OCI-LY7 (cell line): ENCODE results near the gene UGT1A7. TPM values are rescaled to one million over a fixed set of nuclear protein-coding genes. Genes with fewer than 3 reads are reported as not detected.

Experiments
- BruUV-seq: library from RNA; stranded (reverse); fragments of 400-500 nt; replicated peaks from 2 replicates; lab custom pipeline; 2021; lab: Mats Ljungman, UMichigan
- CTCF ChIA-PET: fragments of 300-600 bp; sonication (Branson Sonifier 250); formaldehyde crosslinking; loops from one replicate; lab custom pipeline; 2022; ENCODE audit warnings: antibody characterized with exemption; ENCODE audit not compliant: unreplicated experiment; lab: Charles Lee
- POLR2A ChIA-PET: fragments of 300-600 bp; sonication (Branson Sonifier 250); formaldehyde crosslinking; loops from one replicate; lab custom pipeline; 2022; ENCODE audit warnings: antibody characterized with exemption; lab: Charles Lee
- DNase-seq: peaks from one replicate; pipeline ENCODE4 v3.0.0-alpha.2; 2015; ENCODE audit warnings: low spot score
- H2AFZ ChIP-seq: fragments of 200-600 bp; sonication (generic), shearing (Covaris generic); 2 replicates; pipeline ENCODE4 v1.6.1; 2014; ENCODE audit warnings: mild to moderate bottlenecking, antibody characterized with exemption, low read length, moderate library complexity
- H3K27ac ChIP-seq: fragments of 200-600 bp; sonication (generic); 2 replicates; pipeline ENCODE4 v1.5.1; 2014; ENCODE audit warnings: mixed run types, low read depth, mild to moderate bottlenecking, moderate library complexity, low read length, inconsistent platforms; ENCODE audit not compliant: poor library complexity, severe bottlenecking
- H3K36me3 ChIP-seq: fragments of 200-600 bp; sonication (generic); 2 replicates; pipeline ENCODE4 v1.6.1; 2014; ENCODE audit warnings: mild to moderate bottlenecking, antibody characterized with exemption, low read length, moderate library complexity, mixed read lengths; ENCODE audit not compliant: insufficient read depth
- H3K4me1 ChIP-seq: fragments of 200-600 bp; sonication (generic); 2 replicates; pipeline ENCODE4 v1.5.1; 2014; ENCODE audit warnings: mild to moderate bottlenecking, low read length; ENCODE audit not compliant: insufficient read depth, poor library complexity, severe bottlenecking
- H3K4me2 ChIP-seq: fragments of 200-600 bp; sonication (generic); 2 replicates; pipeline ENCODE4 v1.6.1; 2014; ENCODE audit warnings: mild to moderate bottlenecking, low read length
- H3K4me3 ChIP-seq: fragments of 200-600 bp; sonication (generic); 2 replicates; pipeline ENCODE4 v1.5.1; 2014; ENCODE audit warnings: mild to moderate bottlenecking, low read depth, low read length; ENCODE audit not compliant: poor library complexity, severe bottlenecking
- H3K79me2 ChIP-seq: fragments of 200-600 bp; sonication (generic); 2 replicates; pipeline ENCODE4 v1.6.1; 2016; ENCODE audit warnings: low read depth, mild to moderate bottlenecking, low read length, moderate library complexity, mixed read lengths; ENCODE audit not compliant: insufficient read depth
- H3K9me2 ChIP-seq: fragments of 200-600 bp; sonication (generic); 2 replicates; pipeline ENCODE4 v1.6.1; 2016; ENCODE audit warnings: mild to moderate bottlenecking, low read length, mixed read lengths; ENCODE audit not compliant: insufficient read depth
- H3K9me3 ChIP-seq: fragments of 200-600 bp; sonication (generic); 2 replicates; pipeline ENCODE4 v1.6.1; 2014; ENCODE audit warnings: mild to moderate bottlenecking, mixed run types, low read length, mixed read lengths
- H4K20me1 ChIP-seq: fragments of 200-600 bp; sonication (generic); 2 replicates; pipeline ENCODE4 v1.6.1; 2014; ENCODE audit warnings: mild to moderate bottlenecking, antibody characterized with exemption, low read length, moderate library complexity, mixed read lengths; ENCODE audit not compliant: insufficient read depth
- CTCF ChIP-seq: fragments of 200-600 bp; sonication (generic); conservative IDR thresholded peaks from 2 replicates; pipeline ENCODE4 v1.5.1; 2014; ENCODE audit warnings: mild to moderate bottlenecking, antibody characterized with exemption, low read length, moderate library complexity, mixed read lengths
- EZH2phosphoT487 ChIP-seq: fragments of 200-600 bp; sonication (generic); IDR thresholded peaks from 2 replicates; pipeline ENCODE4 v1.6.1; 2018; ENCODE audit warnings: low read depth, borderline replicate concordance, mild to moderate bottlenecking, mixed run types, antibody characterized with exemption, low read length, moderate library complexity, mixed read lengths
- intact Hi-C: fragments of 100-400 bp; cut with micrococcal nuclease; formaldehyde crosslinking; loops from one replicate; pipeline ENCODE4 v1.10.0; 2022; ENCODE audit not compliant: unreplicated experiment
- total RNA-seq, 2 experiments: library from RNA; depleted of rRNA in 1 of 2; stranded (reverse); fragments of >200 nt in 1 of 2; shearing (Covaris generic) in 1 of 2; gene quantifications; 2 replicates each; pipeline ENCODE4 v1.2.3, GENCODE V29; 2014 to 2022

The UGT1A7 gene
- total RNA-seq, 2 experiments from 2014 or later, result not detected

DNA sequence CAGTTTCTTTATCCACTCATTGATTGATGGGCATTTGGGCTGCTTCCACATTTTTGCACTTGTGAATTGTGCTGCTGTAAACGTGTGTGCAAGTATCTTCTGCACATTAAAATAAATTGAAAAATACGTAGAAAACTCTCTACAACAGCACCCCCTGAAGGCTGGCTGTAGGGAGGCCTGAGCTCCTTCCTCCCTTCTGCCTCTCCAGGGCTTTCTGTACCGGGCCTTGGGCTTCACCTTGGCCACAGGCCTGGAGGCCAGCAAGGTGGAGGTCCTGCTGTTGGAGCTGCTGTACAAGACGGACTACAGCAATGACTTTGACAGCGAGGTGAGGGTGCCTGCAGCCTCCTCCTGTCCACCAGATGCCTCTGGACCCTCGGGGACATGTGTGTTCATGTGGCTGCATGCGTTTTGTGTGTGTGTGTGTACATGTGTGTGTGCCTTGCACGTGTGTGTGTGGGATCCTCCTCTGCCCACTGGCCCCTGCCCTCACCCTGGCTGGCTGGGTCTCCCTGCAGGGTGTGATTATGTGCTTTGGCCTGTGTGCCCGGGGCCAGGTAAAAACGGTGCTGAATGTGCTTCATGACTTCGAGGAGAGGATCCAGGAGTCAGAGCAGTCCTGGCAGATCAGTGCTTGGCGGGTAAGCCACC, 125.6 kb downstream of the UGT1A7 start:
- no peak for DNase-seq
- Histone ChIP-seq H3K9me2 (no peaks in the 10 kb centered on the region), H3K79me2 (no peaks in the 10 kb centered on the region), H3K36me3 (no peaks in the 10 kb centered on the region), H3K4me3 (no peak overlapping the region), H3K4me1 (no peaks in the 10 kb centered on the region), H3K9me3 (no peaks in the 10 kb centered on the region), H4K20me1 (no peaks in the 10 kb centered on the region), H2AFZ (no peak overlapping the region), H3K27ac (no peak overlapping the region), H3K4me2 (no peak overlapping the region)
- CTCF ChIA-PET, result no interaction called here
- no TSS peak for BruUV-seq
- intact Hi-C loops, result no loop called here
- TF ChIP-seq CTCF, result peak; percentile 46
- TF ChIP-seq EZH2phosphoT487, result no peak
- POLR2A ChIA-PET, result interaction anchor here (0.5 kb wide), 1 partner anchor 37 kb away, joined by 3 read pairs; no protein-coding TSS in a partner anchor

- Histone ChIP-seq H2AFZ (no peak overlapping the region), H3K4me1 (no peaks in the 10 kb centered on the region), H4K20me1 (no peaks in the 10 kb centered on the region), H3K9me3 (no peaks in the 10 kb centered on the region), H3K79me2 (no peaks in the 10 kb centered on the region), H3K27ac (no peak overlapping the region), H3K36me3 (no peaks in the 10 kb centered on the region), H3K9me2 (no peaks in the 10 kb centered on the region), H3K4me2 (no peak overlapping the region), H3K4me3 (no peak overlapping the region)
- intact Hi-C loops, result no loop called here
- no peak for TF ChIP-seq EZH2phosphoT487
- TF ChIP-seq CTCF, result no peak
- no TSS peak for BruUV-seq
- CTCF ChIA-PET, result no interaction called here
- no peak for DNase-seq
- POLR2A ChIA-PET, result no interaction called here
Observed at GRCh38 chr2:233807966-233808935, 126.5 kb downstream of the UGT1A7 start.

DNA sequence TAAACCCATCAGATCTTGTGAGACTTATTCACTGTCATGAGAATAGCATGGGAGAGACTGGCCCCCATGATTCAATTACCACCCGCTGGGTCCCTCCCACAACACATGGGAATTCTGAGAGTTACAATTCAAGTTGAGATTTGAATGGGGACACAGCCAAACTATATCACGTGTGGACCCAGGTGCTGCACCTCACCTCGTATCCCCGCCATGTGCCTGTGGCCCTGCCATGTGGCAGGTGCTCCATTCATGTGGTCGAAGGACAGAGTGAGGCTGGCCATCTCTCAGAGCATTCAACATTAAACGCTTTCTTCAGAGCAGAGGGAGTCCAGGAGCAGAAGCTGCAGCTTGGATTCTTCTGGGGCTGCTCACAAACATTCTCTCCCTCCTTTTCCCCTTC, 128.7 kb downstream of the UGT1A7 start:
- BruUV-seq, result no TSS peak
- POLR2A ChIA-PET, result no interaction called here
- no peak overlapping the region for H3K27ac ChIP-seq
- no peaks in the 10 kb centered on the region for H3K4me1 ChIP-seq
- TF ChIP-seq CTCF (no peak), EZH2phosphoT487 (no peak)
- CTCF ChIA-PET, result no interaction called here
- H2AFZ ChIP-seq, result no peak overlapping the region
- no peaks in the 10 kb centered on the region for H3K9me3 ChIP-seq
- H3K4me2 ChIP-seq, result no peak overlapping the region
- H3K79me2 ChIP-seq, result no peaks in the 10 kb centered on the region
- intact Hi-C loops, result no loop called here
- no peak for DNase-seq
- no peaks in the 10 kb centered on the region for H3K9me2 ChIP-seq
- no peaks in the 10 kb centered on the region for H4K20me1 ChIP-seq
- no peaks in the 10 kb centered on the region for H3K36me3 ChIP-seq
- H3K4me3 ChIP-seq, result no peak overlapping the region
